Uterus (tissue), 4 donors: ENCODE data around the gene KIF1B. TPM values are rescaled to one million over a fixed set of nuclear protein-coding genes. Genes with fewer than 3 reads are reported as not detected.

Experiments
- DNase-seq, 2 donors: peaks; one replicate each; pipeline ENCODE4 v3.0.0-alpha.2; 2019 to 2020
- H3K27ac ChIP-seq, 2 donors: fragments of 200-600 bp; sonication (generic); 1 replicate in 1 of 2; 2 replicates in 1 of 2; pipeline ENCODE4 v1.5.1; 2016 to 2018
- H3K27me3 ChIP-seq, 2 donors: fragments of 200-600 bp; sonication (generic); one replicate each; pipeline ENCODE4 v1.5.1; 2018 to 2019; ENCODE audit warnings: control low read depth in 1 of 2
- H3K36me3 ChIP-seq, 2 donors: fragments of 200-600 bp; sonication (generic); one replicate each; pipeline ENCODE4 v1.5.1; 2019; ENCODE audit warnings: control low read depth in 1 of 2
- H3K4me1 ChIP-seq, 2 donors: fragments of 200-600 bp; sonication (generic); one replicate each; pipeline ENCODE4 v1.5.1; 2018 to 2019; ENCODE audit warnings: control low read depth in 1 of 2
- H3K4me3 ChIP-seq, 2 donors: fragments of 200-600 bp; sonication (generic); 1 replicate in 1 of 2; 2 replicates in 1 of 2; pipeline ENCODE4 v1.5.1; 2018 to 2019; ENCODE audit warnings: mild to moderate bottlenecking in 1 of 2
- H3K9me3 ChIP-seq, 2 donors: fragments of 200-600 bp; sonication (generic); one replicate each; pipeline ENCODE4 v1.5.1; 2019; ENCODE audit warnings: control low read depth in 1 of 2
- CTCF ChIP-seq, 4 experiments: fragments of 200-600 bp in 2 of 4; fragments of 450-650 bp in 2 of 4; sonication (generic) in 2 of 4; IDR thresholded peaks; one replicate each; pipeline ENCODE4 v1.5.1; 2016 to 2019; ENCODE audit warnings: antibody characterized with exemption in 4 of 4, mild to moderate bottlenecking in 2 of 4, moderate library complexity in 1 of 4
- POLR2A ChIP-seq, 2 donors: fragments of 450-650 bp; IDR thresholded peaks; one replicate each; pipeline ENCODE4 v1.6.1; 2016; ENCODE audit warnings: antibody characterized with exemption in 2 of 2, mild to moderate bottlenecking in 1 of 2, moderate library complexity in 1 of 2
- intact Hi-C: fragments of 100-400 bp; cut with DNase I; formaldehyde crosslinking; loops from one replicate; pipeline ENCODE4 v1.15.1; 2023; ENCODE audit warnings: low total_unique reads
- total RNA-seq, 4 donors: library from RNA; depleted of rRNA in 3 of 4; stranded (reverse); fragments of >200 nt in 3 of 4; gene quantifications; one replicate each; pipeline versions ENCODE4 v1.1.0 to v1.2.4, GENCODE V29; 2014 to 2023
- donor health status: DM: yes; HTN: yes; CAD: no.

Gene KIF1B
- total RNA-seq, 4 donors from 2014 or later = 26.4 to 89.6 (median 45.1) TPM

- Histone ChIP-seq H3K9me3 (no peaks in the 10 kb centered on the region), H3K36me3 (no peaks in the 10 kb centered on the region), H3K4me1 (peaks cover 0 to 10% of the 10 kb centered on the region in 2 donors), H3K4me3 (no peak overlapping the region), H3K27ac (peak overlapping the region; percentile 99 to 100), H3K27me3 (no peaks in the 10 kb centered on the region)
- no peak for TF ChIP-seq CTCF (IDR thresholded peaks at IDR 0.05)
- DNase-seq = no peak
- intact Hi-C loops = no loop called here
Measured at GRCh38 chr1:10208537-10208936, 1.8 kb upstream of the KIF1B start.

- Histone ChIP-seq H3K4me3 (peak overlapping the region; percentile 74 to 98), H3K9me3 (no peaks in the 10 kb centered on the region), H3K4me1 (peaks cover 0 to 10% of the 10 kb centered on the region in 2 donors), H3K27me3 (no peaks in the 10 kb centered on the region), H3K36me3 (no peaks in the 10 kb centered on the region), H3K27ac (peak overlapping the region; percentile 99 to 100)
- intact Hi-C loops = no loop called here
- TF ChIP-seq POLR2A (IDR thresholded peaks at IDR 0.05) = no peak
- no peak for TF ChIP-seq CTCF (IDR thresholded peaks at IDR 0.05)
- DNase-seq = no peak
Measured at GRCh38 chr1:10209590-10209904, 823 bp upstream of the KIF1B start.

- intact Hi-C loops = no loop called here
- Histone ChIP-seq H3K27me3 (no peaks in the 10 kb centered on the region), H3K27ac (peak overlapping the region; percentile 99 to 100), H3K9me3 (no peaks in the 10 kb centered on the region), H3K4me3 (peak overlapping the region; percentile 71 to 98), H3K4me1 (peaks cover 0 to 10% of the 10 kb centered on the region in 2 donors), H3K36me3 (no peaks in the 10 kb centered on the region)
- TF ChIP-seq CTCF (IDR thresholded peaks at IDR 0.05) (no peak), POLR2A (IDR thresholded peaks at IDR 0.05) (peak; percentile 36 to 37)
- DNase-seq = peak; percentile 92 to 98
Measured at GRCh38 chr1:10210841-10211804, 753 bp downstream of the KIF1B start.

GRCh38 chr1:10211805-10212410, 1.5 kb downstream of the KIF1B start:
- Histone ChIP-seq H3K9me3 (no peaks in the 10 kb centered on the region), H3K36me3 (no peaks in the 10 kb centered on the region), H3K27ac (peak overlapping the region; percentile 99 to 100), H3K4me3 (peak overlapping the region; percentile 71 to 98), H3K27me3 (no peaks in the 10 kb centered on the region), H3K4me1 (peaks cover 0 to 10% of the 10 kb centered on the region in 2 donors)
- intact Hi-C loops = no loop called here
- no peak for DNase-seq
- no peak for TF ChIP-seq POLR2A (IDR thresholded peaks at IDR 0.05)
- no peak for TF ChIP-seq CTCF (IDR thresholded peaks at IDR 0.05)

GRCh38 chr1:10212476-10212875, 2.1 kb downstream of the KIF1B start:
- Histone ChIP-seq H3K27ac (peak overlapping the region; percentile 99 to 100), H3K27me3 (no peaks in the 10 kb centered on the region), H3K4me3 (peak overlapping the region in 1 of 2 donors; percentile 98), H3K36me3 (no peaks in the 10 kb centered on the region), H3K9me3 (no peaks in the 10 kb centered on the region), H3K4me1 (peaks cover 0 to 13% of the 10 kb centered on the region in 2 donors)
- TF ChIP-seq POLR2A (IDR thresholded peaks at IDR 0.05) (no peak), CTCF (IDR thresholded peaks at IDR 0.05) (no peak)
- intact Hi-C loops = no loop called here
- no peak for DNase-seq
